PC-3 (cell line): ENCODE data around the gene OCA2.

Experiments used
- CTCF ChIP-seq: fragments of 300-600 bp; sonication (generic); conservative IDR thresholded peaks from 2 replicates; pipeline ENCODE4 v1.5.1; 2017; ENCODE audit warnings: antibody characterized with exemption, low read depth, mild to moderate bottlenecking, low read length
- EZH2 ChIP-seq: fragments of 300-600 bp; sonication (generic); IDR thresholded peaks from one replicate; pipeline ENCODE4 v1.6.1; 2017; ENCODE audit warnings: antibody characterized with exemption, mild to moderate bottlenecking, low read length; ENCODE audit not compliant: unreplicated experiment

GRCh38 chr15:28037969-28038590 lies 61.0 kb downstream of the OCA2 start:
- no peak for TF ChIP-seq EZH2
- TF ChIP-seq CTCF = no peak
